K562 (cell line): ENCODE results near the gene SLCO3A1. TPM values are rescaled to one million over a fixed set of nuclear protein-coding genes. Genes with fewer than 3 reads are reported as not detected.

Source experiments
- ATAC-seq: fragments of 200-7000 bp; cut with Tn5 transposase; 3 replicates; pipeline ENCODE4 v1.9.1; 2020; ENCODE audit warnings: moderate library complexity
- BruUV-seq: library from RNA; stranded (reverse); fragments of 400-500 nt; replicated peaks from 2 replicates; lab custom pipeline; 2021; lab: Mats Ljungman, UMichigan
- CTCF ChIA-PET: fragments of 300-600 bp; formaldehyde crosslinking; extraction: SDS; loops from one replicate; lab custom pipeline; 2021; ENCODE audit warnings: low intra/inter-chr PET ratio; lab: Yijun Ruan, JAX
- POLR2A ChIA-PET: fragments of 300-600, 350-650 bp; sonication (Branson Sonifier 250); formaldehyde crosslinking; extraction: SDS; loops from one replicate; lab custom pipeline; 2021; ENCODE audit warnings: antibody characterized with exemption, inconsistent platforms; lab: Yijun Ruan, JAX
- DNase-seq, 4 experiments: peaks; one replicate each; pipeline versions ENCODE4 v3.0.0 to v3.0.0-alpha.2; 2011 to 2018; ENCODE audit warnings: low spot score in 3 of 4, mixed read lengths in 3 of 4; ENCODE audit errors: extremely low read depth in 1 of 4
- FAIRE-seq: peaks from 2 replicates; lab custom pipeline; 2011; peaks lifted over from hg19 to GRCh38; lab: Jason Lieb, UNC
- H2AFZ ChIP-seq: 2 replicates; pipeline ENCODE4 v1.6.0; 2011; ENCODE audit warnings: low read depth, low read length, control low read depth, inconsistent platforms
- H3K27ac ChIP-seq: fragments of 200-600 bp; 3 replicates; pipeline ENCODE4 v1.8.0; 2011; ENCODE audit warnings: low read depth, mild to moderate bottlenecking, control low read depth, inconsistent platforms, low read length, moderate library complexity, mixed read lengths; ENCODE audit errors: extremely low read depth
- H3K27me3 ChIP-seq, 2 experiments: fragments of 300-600 bp in 1 of 2; 2 replicates in 1 of 2; 3 replicates in 1 of 2; pipeline versions ENCODE4 v1.6.0 to v1.8.0; 2011; ENCODE audit warnings: inconsistent platforms in 2 of 2, low read length in 2 of 2, mild to moderate bottlenecking in 1 of 2, mixed read lengths in 1 of 2, moderate library complexity in 1 of 2; ENCODE audit not compliant: control insufficient read depth in 2 of 2, insufficient read depth in 2 of 2
- H3K36me3 ChIP-seq: fragments of 300-600 bp; 3 replicates; pipeline ENCODE4 v1.8.0; 2011; ENCODE audit warnings: mild to moderate bottlenecking, low read length, inconsistent platforms; ENCODE audit not compliant: control insufficient read depth, insufficient read depth
- H3K4me1 ChIP-seq, 2 experiments: fragments of 200-600 bp in 1 of 2; replicated peaks in 1 of 2; 2 replicates in 1 of 2; 3 replicates in 1 of 2; pipeline versions ENCODE4 v1.5.1 to v1.8.0; 2011; ENCODE audit warnings: inconsistent platforms in 2 of 2, low read length in 2 of 2, mild to moderate bottlenecking in 1 of 2, mixed read lengths in 1 of 2, moderate library complexity in 1 of 2; ENCODE audit not compliant: control insufficient read depth in 2 of 2, insufficient read depth in 2 of 2
- H3K4me2 ChIP-seq: 2 replicates; pipeline ENCODE4 v1.6.1; 2011; ENCODE audit warnings: low read length, control low read depth, inconsistent platforms, mixed read lengths; ENCODE audit not compliant: insufficient read depth
- H3K4me3 ChIP-seq: fragments of 200-600 bp; sonication (generic), shearing (Covaris generic); 2 replicates; pipeline ENCODE4 v1.5.1; 2016; ENCODE audit warnings: control low read depth, inconsistent platforms
- H3K79me2 ChIP-seq: fragments of 200-600 bp; 3 replicates; pipeline ENCODE4 v1.8.0; 2011; ENCODE audit warnings: low read length, inconsistent platforms; ENCODE audit not compliant: control insufficient read depth, insufficient read depth
- H3K9ac ChIP-seq, 2 experiments: 2 replicates each; pipeline versions ENCODE4 v1.6.0 to v1.6.1; 2011; ENCODE audit warnings: low read depth in 2 of 2, low read length in 2 of 2, control low read depth in 1 of 2, inconsistent platforms in 1 of 2, mild to moderate bottlenecking in 1 of 2, mixed read lengths in 1 of 2; ENCODE audit not compliant: insufficient read depth in 1 of 2
- H3K9me1 ChIP-seq: one replicate; pipeline ENCODE4 v1.6.0; 2011; ENCODE audit warnings: inconsistent platforms, mild to moderate bottlenecking, low read length, moderate library complexity; ENCODE audit not compliant: control insufficient read depth, insufficient read depth
- H3K9me3 ChIP-seq: replicated peaks from 2 replicates; pipeline ENCODE4 v1.5.1; 2011; ENCODE audit warnings: low read depth, low read length, inconsistent platforms; ENCODE audit not compliant: control insufficient read depth, insufficient read depth
- H4K20me1 ChIP-seq: replicated peaks from 2 replicates; pipeline ENCODE4 v1.6.1; 2011; ENCODE audit warnings: low read length, inconsistent platforms, mixed read lengths; ENCODE audit not compliant: control insufficient read depth, insufficient read depth
- CAMTA2 ChIP-seq: fragments of 250-450 bp; sonication (Bioruptor Pico); conservative IDR thresholded peaks from 2 replicates; pipeline ENCODE4 v1.5.1; 2022
- JUN ChIP-seq, 2 experiments: sonication (generic) in 1 of 2; formaldehyde crosslinking in 1 of 2; IDR thresholded peaks; 2 replicates each; pipeline versions ENCODE4 v1.6.1 to v1.8.0; 2012 to 2022; ENCODE audit warnings: borderline replicate concordance in 2 of 2, mild to moderate bottlenecking in 2 of 2, improper control_type of control experiment in 1 of 2, low read depth in 1 of 2, low read length in 1 of 2, missing genetic modification reagents in 1 of 2
- NFATC3 ChIP-seq: fragments of 450-650 bp; IDR thresholded peaks from 2 replicates; pipeline ENCODE4 v1.6.1; 2017; ENCODE audit warnings: mild to moderate bottlenecking
- PHF8 ChIP-seq: fragments of 200-600 bp; sonication (generic); IDR thresholded peaks from 2 replicates; pipeline ENCODE4 v1.6.1; 2012; ENCODE audit warnings: mixed run types, mild to moderate bottlenecking, inconsistent platforms, low read length, moderate library complexity, borderline replicate concordance
- POLR2G ChIP-seq: fragments of 200-400 bp; formaldehyde crosslinking; IDR thresholded peaks from 2 replicates; pipeline ENCODE4 v1.6.1; 2017; ENCODE audit warnings: low read depth, mild to moderate bottlenecking, antibody characterized with exemption, low read length, moderate library complexity
- SNIP1 ChIP-seq: fragments of 450-650 bp; IDR thresholded peaks from 2 replicates; pipeline ENCODE4 v1.7.1; 2017; ENCODE audit warnings: low read depth, mild to moderate bottlenecking
- SOX6 ChIP-seq: fragments of 450-650 bp; IDR thresholded peaks from 2 replicates; pipeline ENCODE4 v1.6.1; 2014; ENCODE audit warnings: mild to moderate bottlenecking
- ZFPM2 ChIP-seq: fragments of 250-450 bp; sonication (Bioruptor Pico); IDR thresholded peaks from 2 replicates; pipeline ENCODE4 v1.5.1; 2022; ENCODE audit warnings: mild to moderate bottlenecking
- ZNF408 ChIP-seq: fragments of 250-450 bp; sonication (Bioruptor Pico); IDR thresholded peaks from 2 replicates; pipeline ENCODE4 v1.4.0; 2020; ENCODE audit warnings: low read depth, mild to moderate bottlenecking, moderate library complexity
- ZSCAN29 ChIP-seq: fragments of 450-650 bp; IDR thresholded peaks from 2 replicates; pipeline ENCODE4 v1.6.1; 2017
- WGBS: fragments of 100-300 bp; shearing (Covaris generic); methylation state at CpG from one replicate; pipeline ENCODE4 v1.1.6; 2016; ENCODE audit warnings: low coverage, mixed read lengths; ENCODE audit not compliant: insufficient coverage; ENCODE audit errors: missing lambda C conversion rate; 5-methylcytosine and 5-hydroxymethylcytosine counted together
- in situ Hi-C: fragments of 300-500 bp; cut with MboI; formaldehyde crosslinking; loops from 4 replicates; pipeline ENCODE4 v1.15.0; 2018; ENCODE audit warnings: inconsistent platforms, mixed read lengths
- intact Hi-C: fragments of 100-400 bp; cut with micrococcal nuclease; formaldehyde crosslinking; loops from 2 replicates; pipeline ENCODE4 v1.14.2; 2022
- polyA plus RNA-seq, 8 experiments: library from polyadenylated mRNA; depleted of rRNA in 4 of 8; stranded (reverse) in 5 of 8; unstranded in 3 of 8; fragments of >200 nt; fragmentation: Nextera tagmentation in 2 of 8; fragmentation: Illumina TruSeq in 1 of 8; extraction: Ambion mirVana in 2 of 8; extraction: Trizol in 1 of 8; gene quantifications; 2 replicates each; pipeline versions ENCODE4 v1.2.1 to v1.2.3, GENCODE V29; 2011 to 2014; ENCODE audit warnings: inconsistent platforms in 1 of 8, missing spikeins in 1 of 8
- total RNA-seq, 7 experiments: library from RNA; depleted of rRNA in 6 of 7; stranded (reverse); fragments of >200 nt in 6 of 7; fragmentation: Illumina TruSeq in 2 of 7; extraction: Trizol in 2 of 7; gene quantifications; 2 replicates each; pipeline versions ENCODE4 v1.2.1 to v1.2.3, GENCODE V29; 2011 to 2021; ENCODE audit warnings: low replicate concordance in 1 of 7
- TF ChIP-seq, protein P1 (sequence below): fragments of 250-450 bp; sonication (Bioruptor Pico); IDR thresholded peaks from 2 replicates; pipeline ENCODE4 v1.8.0; 2022; ENCODE audit warnings: moderate library complexity, mild to moderate bottlenecking, inconsistent platforms
- TF ChIP-seq, protein P2 (sequence below): sonication (generic); formaldehyde crosslinking; IDR thresholded peaks from 2 replicates; pipeline ENCODE4 v1.8.0; 2023; ENCODE audit warnings: mild to moderate bottlenecking, missing genetic modification reagents

SLCO3A1 gene
- total and polyA plus RNA-seq, 9 of the 15 experiments (the other 6 are each of a cell fraction or from before 2014, with no cell fraction given) = 0.01 to 0.84 (median 0.06) TPM; not detected in 3

DNA sequence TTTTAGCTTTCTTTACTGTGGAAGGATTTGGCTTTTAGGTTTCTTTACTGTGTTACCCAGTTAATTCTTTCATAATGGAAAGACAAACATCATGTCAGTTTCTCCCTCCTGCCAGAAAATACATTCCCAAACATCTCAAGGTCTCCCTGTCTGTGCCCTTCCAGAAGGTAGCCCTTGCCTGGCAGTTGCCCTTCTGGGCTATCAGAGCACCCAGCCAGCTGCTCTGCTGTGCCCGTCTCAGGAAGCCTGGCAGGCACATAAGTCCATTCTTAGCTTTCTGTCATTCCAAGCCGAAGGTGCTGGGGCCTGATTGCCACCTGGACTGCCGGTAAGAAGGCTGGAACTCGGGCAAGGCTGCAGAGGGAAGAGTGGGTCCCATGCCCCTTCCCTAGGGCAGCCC, 203.4 kb downstream of the SLCO3A1 start:
- in situ Hi-C loops = no loop called here
- H3K79me2 ChIP-seq = no peaks in the 10 kb centered on the region

More for the DNA sequence above, 203.4 kb downstream of the SLCO3A1 start:
- ChIA-PET POLR2A (interaction anchor here (0.8 kb wide), 1 partner anchor 365 kb away, joined by 3 read pairs; no protein-coding TSS in a partner anchor), CTCF (no interaction called here)
- Histone ChIP-seq H3K27me3 (peaks cover 0 to 17% of the 10 kb centered on the region in 2 experiments; a peak in 3 of 5 replicates), H3K9me3 (no peaks in the 10 kb centered on the region), H3K9ac (no peak overlapping the region), H3K4me2 (no peak overlapping the region), H4K20me1 (no peaks in the 10 kb centered on the region), H3K9me1 (no peaks in the 10 kb centered on the region), H3K4me3 (no peak overlapping the region), H3K4me1 (no peaks in the 10 kb centered on the region), H2AFZ (no peak overlapping the region), H3K27ac (no peak overlapping the region), H3K36me3 (no peaks in the 10 kb centered on the region)
- WGBS = 0% methylated on average over 4 of the region's 4 CpGs
- FAIRE-seq (no peak), ATAC-seq (no peak), DNase-seq (no peak)
- intact Hi-C loops = no loop called here
- no TSS peak for BruUV-seq
- TF ChIP-seq JUN (IDR thresholded peaks at IDR 0.05; ENCODE audit: borderline replicate concordance, low read depth, low read length) (no peak), JUN (CRISPR knock-in tag; IDR thresholded peaks at IDR 0.05; ENCODE audit: borderline replicate concordance) (no peak), PHF8 (no peak), ZFPM2 (no peak), ZSCAN29 (no peak), NFATC3 (no peak), ZNF408 (no peak), SOX6 (no peak), POLR2G (no peak), CAMTA2 (CRISPR knock-in tag) (no peak), SNIP1 (no peak)
- TF ChIP-seq, protein P1, sequence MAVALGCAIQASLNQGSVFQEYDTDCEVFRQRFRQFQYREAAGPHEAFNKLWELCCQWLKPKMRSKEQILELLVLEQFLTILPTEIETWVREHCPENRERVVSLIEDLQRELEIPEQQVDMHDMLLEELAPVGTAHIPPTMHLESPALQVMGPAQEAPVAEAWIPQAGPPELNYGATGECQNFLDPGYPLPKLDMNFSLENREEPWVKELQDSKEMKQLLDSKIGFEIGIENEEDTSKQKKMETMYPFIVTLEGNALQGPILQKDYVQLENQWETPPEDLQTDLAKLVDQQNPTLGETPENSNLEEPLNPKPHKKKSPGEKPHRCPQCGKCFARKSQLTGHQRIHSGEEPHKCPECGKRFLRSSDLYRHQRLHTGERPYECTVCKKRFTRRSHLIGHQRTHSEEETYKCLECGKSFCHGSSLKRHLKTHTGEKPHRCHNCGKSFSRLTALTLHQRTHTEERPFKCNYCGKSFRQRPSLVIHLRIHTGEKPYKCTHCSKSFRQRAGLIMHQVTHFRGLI (CRISPR knock-in tag) = no peak
- TF ChIP-seq, protein P2, sequence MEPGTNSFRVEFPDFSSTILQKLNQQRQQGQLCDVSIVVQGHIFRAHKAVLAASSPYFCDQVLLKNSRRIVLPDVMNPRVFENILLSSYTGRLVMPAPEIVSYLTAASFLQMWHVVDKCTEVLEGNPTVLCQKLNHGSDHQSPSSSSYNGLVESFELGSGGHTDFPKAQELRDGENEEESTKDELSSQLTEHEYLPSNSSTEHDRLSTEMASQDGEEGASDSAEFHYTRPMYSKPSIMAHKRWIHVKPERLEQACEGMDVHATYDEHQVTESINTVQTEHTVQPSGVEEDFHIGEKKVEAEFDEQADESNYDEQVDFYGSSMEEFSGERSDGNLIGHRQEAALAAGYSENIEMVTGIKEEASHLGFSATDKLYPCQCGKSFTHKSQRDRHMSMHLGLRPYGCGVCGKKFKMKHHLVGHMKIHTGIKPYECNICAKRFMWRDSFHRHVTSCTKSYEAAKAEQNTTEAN (CRISPR knock-in tag) = no peak
